B cell (primary cell): ENCODE data around the gene HYAL1. TPM values are rescaled to one million over a fixed set of nuclear protein-coding genes. Genes with fewer than 3 reads are reported as not detected.

ENCODE experiments used
- ATAC-seq: fragments of 200-7000 bp; cut with Tn5 transposase; one replicate; pipeline ENCODE4 v1.10.0; 2021; ENCODE audit warnings: low read depth, mild to moderate bottlenecking, moderate number of reproducible peaks, moderate library complexity
- CTCF ChIA-PET: fragments of 350-600 bp; sonication (Branson Sonifier 250); formaldehyde crosslinking; loops from one replicate; lab custom pipeline; 2021; ENCODE audit warnings: antibody characterized with exemption, inconsistent platforms; lab: Charles Lee
- POLR2A ChIA-PET: fragments of 350-600 bp; sonication (Branson Sonifier 250); formaldehyde crosslinking; loops from one replicate; lab custom pipeline; 2021; ENCODE audit warnings: antibody characterized with exemption; lab: Charles Lee
- DNase-seq: peaks from one replicate; pipeline ENCODE4 v3.0.0; 2013
- H2AFZ ChIP-seq: 2 replicates; pipeline ENCODE4 v1.6.1; 2012; ENCODE audit warnings: mild to moderate bottlenecking, low read depth, low read length; ENCODE audit not compliant: insufficient read depth, poor library complexity, severe bottlenecking
- H3K27ac ChIP-seq, 2 donors: 1 replicate in 1 of 2; 2 replicates in 1 of 2; pipeline ENCODE4 v1.5.1; 2012 to 2013; ENCODE audit warnings: low read length in 2 of 2, mild to moderate bottlenecking in 2 of 2, moderate library complexity in 1 of 2
- H3K27me3 ChIP-seq, 4 experiments: fragments of 200-600 bp in 1 of 4; sonication (generic) in 1 of 4; replicated peaks in 1 of 4; 1 replicate in 2 of 4; 2 replicates in 2 of 4; pipeline versions ENCODE4 v1.6.1 to v1.7.0; 2013 to 2016; ENCODE audit warnings: low read length in 3 of 4, mild to moderate bottlenecking in 2 of 4, mixed read lengths in 1 of 4, moderate library complexity in 1 of 4; ENCODE audit not compliant: insufficient read depth in 4 of 4, control insufficient read depth in 3 of 4; ENCODE audit errors: control extremely low read depth in 1 of 4
- H3K36me3 ChIP-seq, 2 experiments: replicated peaks in 1 of 2; 1 replicate in 1 of 2; 2 replicates in 1 of 2; pipeline versions ENCODE4 v1.6.1 to v1.7.1; 2013; ENCODE audit warnings: low read length in 1 of 2; ENCODE audit not compliant: insufficient read depth in 2 of 2, control insufficient read depth in 1 of 2; ENCODE audit errors: control extremely low read depth in 1 of 2, extremely low read depth in 1 of 2
- H3K4me1 ChIP-seq, 2 donors: fragments of 200-600 bp in 1 of 2; sonication (generic) in 1 of 2; 1 replicate in 1 of 2; 2 replicates in 1 of 2; pipeline versions ENCODE4 v1.5.1 to v1.6.1; 2013 to 2017; ENCODE audit warnings: low read length in 2 of 2; ENCODE audit not compliant: control insufficient read depth in 2 of 2, insufficient read depth in 2 of 2
- H3K4me2 ChIP-seq: replicated peaks from 2 replicates; pipeline ENCODE3; 2012; ENCODE audit warnings: mild to moderate bottlenecking, low read depth, low read length; ENCODE audit not compliant: poor library complexity, severe bottlenecking
- H3K4me3 ChIP-seq, 5 experiments: fragments of 200-600 bp in 1 of 5; sonication (generic) in 1 of 5; 1 replicate in 3 of 5; 2 replicates in 2 of 5; pipeline versions ENCODE4 v1.5.1 to v1.7.0; 2011 to 2016; ENCODE audit warnings: low read length in 4 of 5, mild to moderate bottlenecking in 4 of 5, low read depth in 2 of 5, control low read depth in 1 of 5, moderate library complexity in 1 of 5; ENCODE audit not compliant: insufficient read depth in 1 of 5; ENCODE audit errors: control extremely low read depth in 1 of 5, extremely low read depth in 1 of 5
- H3K79me2 ChIP-seq: fragments of 200-600 bp; sonication (generic); one replicate; pipeline ENCODE4 v1.6.0; 2016; ENCODE audit warnings: low read length; ENCODE audit not compliant: control insufficient read depth, insufficient read depth
- H3K9ac ChIP-seq: fragments of 200-600 bp; sonication (generic); 2 replicates; pipeline ENCODE4 v1.6.1; 2017; ENCODE audit warnings: mild to moderate bottlenecking, low read length, moderate library complexity
- H3K9me3 ChIP-seq, 3 donors: one replicate each; pipeline versions ENCODE4 v1.6.1 to v1.7.1; 2013; ENCODE audit warnings: low read length in 2 of 3; ENCODE audit not compliant: control insufficient read depth in 2 of 3, insufficient read depth in 1 of 3; ENCODE audit errors: control extremely low read depth in 1 of 3
- H4K20me1 ChIP-seq: 2 replicates; pipeline ENCODE4 v1.6.0; 2012; ENCODE audit warnings: mild to moderate bottlenecking, low read length; ENCODE audit not compliant: insufficient read depth, control insufficient read depth, poor library complexity, severe bottlenecking
- H3K27ac Mint-ChIP-seq: one replicate; pipeline ENCODE4 v1.8.0; 2021; ENCODE audit warnings: mixed read lengths
- H3K27me3 Mint-ChIP-seq: one replicate; pipeline ENCODE4 v1.8.0; 2021; ENCODE audit warnings: mixed read lengths
- H3K4me1 Mint-ChIP-seq: one replicate; pipeline ENCODE4 v1.8.0; 2021; ENCODE audit warnings: mixed read lengths
- H3K4me3 Mint-ChIP-seq: one replicate; pipeline ENCODE4 v1.8.0; 2021; ENCODE audit warnings: mixed read lengths
- H3K9me3 Mint-ChIP-seq: one replicate; pipeline ENCODE4 v1.8.0; 2022; ENCODE audit warnings: mixed read lengths; ENCODE audit not compliant: insufficient read depth
- CTCF ChIP-seq: fragments of 200-600 bp; IDR thresholded peaks from one replicate; pipeline ENCODE4 v1.8.0; 2022; ENCODE audit warnings: antibody characterized with exemption, mild to moderate bottlenecking
- EZH2 ChIP-seq: IDR thresholded peaks from 2 replicates; pipeline ENCODE4 v1.6.1; 2012; ENCODE audit warnings: borderline replicate concordance, low read depth, mild to moderate bottlenecking, moderate library complexity, low read length; ENCODE audit not compliant: insufficient read depth, poor library complexity, severe bottlenecking
- WGBS: methylation state at CpG from one replicate; pipeline ENCODE4 v1.1.5; 2013; ENCODE audit warnings: missing lambda C conversion rate; ENCODE audit not compliant: insufficient coverage; 5-methylcytosine and 5-hydroxymethylcytosine counted together
- intact Hi-C: fragments of 100-400 bp; cut with micrococcal nuclease; formaldehyde crosslinking; loops from one replicate; pipeline ENCODE4 v1.10.0; 2022
- polyA plus RNA-seq: library from polyadenylated mRNA; depleted of rRNA; stranded (reverse); fragments of >200 nt; gene quantifications from 2 replicates; pipeline ENCODE4 v1.2.3, GENCODE V29; 2012
- total RNA-seq, 2 donors: library from RNA; stranded (reverse); fragments of 120-200 nt in 1 of 2; gene quantifications; 1 replicate in 1 of 2; 2 replicates in 1 of 2; pipeline versions ENCODE4 v1.2.3 to v1.2.4, GENCODE V29; 2013 to 2022

The HYAL1 gene
- total and polyA plus RNA-seq, 2 donors (not counting 1 experiment from before 2014, with no cell fraction given), result 0.12 to 0.30 TPM

GRCh38 chr3:50263478-50264382 lies 39.6 kb downstream of the HYAL1 start:
- Histone ChIP-seq H3K27me3 (peaks cover 0 to 32% (median 6%) of the 10 kb centered on the region in 4 experiments), H4K20me1 (peaks cover 11% of the 10 kb centered on the region), H2AFZ (no peak overlapping the region), H3K36me3 (no peaks in the 10 kb centered on the region), H3K27ac (no peak overlapping the region), H3K4me2 (no peak overlapping the region), H3K9me3 (no peaks in the 10 kb centered on the region), H3K4me1 (peaks cover 12 to 17% of the 10 kb centered on the region in 2 donors), H3K9ac (no peak overlapping the region), H3K4me3 (no peak overlapping the region), H3K79me2 (no peaks in the 10 kb centered on the region)
- DNase-seq (no peak), ATAC-seq (no peak)
- POLR2A ChIA-PET, result interaction anchor here (0.7 kb wide), 2 partner anchors 17 to 29 kb away, joined by 6 to 10 read pairs; no protein-coding TSS in a partner anchor
- H3K27me3 Mint-ChIP-seq, result peaks cover 16% of the 10 kb centered on the region
- CTCF ChIA-PET, result interaction anchor here (0.7 to 1.9 kb wide), 6 partner anchors 8 to 38 kb away, joined by 3 to 4 read pairs (median 4); no protein-coding TSS in a partner anchor
- no peaks in the 10 kb centered on the region for H3K9me3 Mint-ChIP-seq
- no peak overlapping the region for H3K27ac Mint-ChIP-seq
- H3K4me1 Mint-ChIP-seq, result peaks cover 10% of the 10 kb centered on the region
- no peak overlapping the region for H3K4me3 Mint-ChIP-seq
- intact Hi-C loops, result no loop called here
- TF ChIP-seq CTCF (no peak), EZH2 (no peak)
- 89% methylated on average over 4 of the region's 6 CpGs for WGBS

- H3K27ac ChIP-seq, result no peak overlapping the region
- H3K9me3 ChIP-seq, result no peaks in the 10 kb centered on the region
- Mint-ChIP-seq H3K27ac (no peak overlapping the region), H3K27me3 (peaks cover 6% of the 10 kb centered on the region), H3K4me1 (peaks cover 10% of the 10 kb centered on the region), H3K4me3 (no peak overlapping the region), H3K9me3 (no peaks in the 10 kb centered on the region)
- no peak for DNase-seq
- H3K9ac ChIP-seq, result no peak overlapping the region
- H3K79me2 ChIP-seq, result no peaks in the 10 kb centered on the region
- CTCF ChIA-PET, result interaction anchor here (1.2 to 1.9 kb wide), 4 partner anchors 9 to 37 kb away, joined by 3 to 4 read pairs (median 4); no protein-coding TSS in a partner anchor
- no peak overlapping the region for H3K4me2 ChIP-seq
- no peak for TF ChIP-seq CTCF
- no peak for TF ChIP-seq EZH2
- POLR2A ChIA-PET, result interaction anchor here (0.7 kb wide), 1 partner anchor 28 kb away, joined by 6 read pairs; no protein-coding TSS in a partner anchor
- H3K4me3 ChIP-seq, result no peak overlapping the region
- intact Hi-C loops, result no loop called here
- H3K4me1 ChIP-seq, result peaks cover 12 to 17% of the 10 kb centered on the region in 2 donors
- H4K20me1 ChIP-seq, result peaks cover 20% of the 10 kb centered on the region
- ATAC-seq, result no peak
- WGBS, result 96% methylated on average over 6 of the region's 7 CpGs
- H3K36me3 ChIP-seq, result peaks cover 0 to 7% of the 10 kb centered on the region in 2 experiments
- peaks cover 0 to 26% (median 4%) of the 10 kb centered on the region in 4 experiments for H3K27me3 ChIP-seq
- no peak overlapping the region for H2AFZ ChIP-seq
Measured at GRCh38 chr3:50262778-50263177, 40.6 kb downstream of the HYAL1 start.
